GM19099 (cell line): ENCODE measurements around the gene PDZD2.

Experiments used
- POLR2A ChIP-seq: IDR thresholded peaks from 3 replicates; pipeline ENCODE4 v1.6.1; 2011; ENCODE audit warnings: low read depth; ENCODE audit not compliant: insufficient read length; ENCODE audit errors: extremely low read depth

PDZD2 gene

GRCh38 chr5:31638748-31639418 lies at the start of gene PDZD2:
Gene PDZD2 (plus strand): TSS chr5:31639131.
- no peak for TF ChIP-seq POLR2A

DNA sequence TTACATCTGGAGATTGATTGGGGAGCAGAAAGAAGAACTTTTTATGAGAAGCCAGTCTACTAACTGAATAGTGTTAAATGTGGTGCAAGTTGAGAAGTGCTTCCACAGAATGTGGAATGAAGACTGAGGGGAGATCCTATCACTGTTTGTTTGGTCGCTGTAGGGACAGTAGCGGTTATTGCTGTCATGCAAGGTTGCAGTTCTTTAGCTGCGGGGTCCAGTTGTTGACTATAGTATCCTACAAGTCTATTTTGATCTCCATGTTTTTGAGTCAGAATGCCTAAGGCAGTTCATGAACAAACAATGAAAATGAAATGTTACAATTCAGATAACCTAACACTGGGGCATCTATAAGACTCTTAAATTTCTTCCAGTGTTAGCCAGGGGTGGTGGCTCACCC lies 45.3 kb upstream of the PDZD2 start:
- TF ChIP-seq POLR2A, result no peak

DNA sequence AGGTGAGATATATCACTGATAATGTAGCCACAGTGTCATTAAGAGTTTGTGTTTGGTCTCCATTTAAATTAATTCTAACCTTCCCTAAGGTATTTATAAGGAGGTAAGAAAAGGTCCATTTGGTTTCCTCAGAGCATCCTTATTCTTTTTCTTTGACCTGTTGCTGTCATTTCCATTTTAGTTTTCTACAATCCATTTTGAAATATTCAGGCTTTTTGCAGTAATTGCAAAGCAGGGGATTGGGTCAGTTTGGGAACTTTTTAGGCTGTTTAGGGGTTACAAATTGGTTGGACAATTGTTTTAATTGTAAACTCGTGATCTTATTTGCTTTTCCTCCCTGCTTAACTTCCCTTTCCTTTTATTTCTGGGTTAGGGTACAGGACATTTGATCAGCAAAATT lies 42.6 kb upstream of the PDZD2 start:
- TF ChIP-seq POLR2A, result no peak

- TF ChIP-seq POLR2A, result no peak
These were observed 40.0 kb upstream of the PDZD2 start for GRCh38 chr5:31598640-31599611.

DNA sequence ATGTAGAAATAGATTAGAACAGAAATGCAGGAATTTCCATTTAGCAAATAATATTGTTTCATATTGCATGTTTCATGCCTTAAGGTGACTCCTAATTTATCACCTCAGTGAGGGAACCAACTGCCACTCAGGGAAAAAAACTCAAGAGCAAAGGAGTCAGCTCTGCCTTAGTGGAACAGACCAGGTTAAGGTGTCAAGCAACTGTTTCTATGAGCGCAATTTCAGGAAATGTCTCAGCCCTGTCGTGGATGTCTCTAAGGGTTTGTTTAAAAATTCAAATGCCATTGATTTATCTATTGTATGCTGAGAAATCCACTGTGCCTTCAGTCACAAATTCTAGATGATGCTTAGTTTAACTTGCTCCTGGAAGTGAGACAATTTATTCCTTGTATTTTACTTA lies 34.7 kb upstream of the PDZD2 start:
- TF ChIP-seq POLR2A, result no peak

GRCh38 chr5:31604644-31605043 lies 34.3 kb upstream of the PDZD2 start:
- no peak for TF ChIP-seq POLR2A

- no peak for TF ChIP-seq POLR2A
These were observed 33.0 kb upstream of the PDZD2 start for GRCh38 chr5:31605920-31606319.

- no peak for TF ChIP-seq POLR2A
These were observed 31.4 kb upstream of the PDZD2 start for GRCh38 chr5:31607546-31607945.

- TF ChIP-seq POLR2A, result no peak
These were observed 27.9 kb upstream of the PDZD2 start for GRCh38 chr5:31611002-31611401.

DNA sequence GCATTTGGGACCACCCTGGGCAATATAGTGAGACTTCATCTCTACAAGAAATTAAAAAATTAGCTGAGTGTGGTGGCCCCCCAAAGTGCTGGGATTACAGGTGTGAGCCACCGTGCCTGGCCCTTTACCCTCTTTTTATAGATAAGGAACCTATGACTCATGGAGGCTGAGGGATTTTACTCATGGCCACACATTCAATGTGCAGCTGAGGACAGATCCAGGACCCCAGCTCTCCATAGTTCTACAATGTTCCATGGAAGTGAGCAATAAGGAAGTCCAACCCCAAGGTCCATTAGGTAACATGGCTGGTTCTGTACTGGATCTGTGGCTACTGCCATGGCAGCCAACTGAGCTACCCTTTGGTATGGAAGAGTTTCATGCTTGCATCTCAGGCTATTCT lies 25.3 kb upstream of the PDZD2 start:
- no peak for TF ChIP-seq POLR2A

DNA sequence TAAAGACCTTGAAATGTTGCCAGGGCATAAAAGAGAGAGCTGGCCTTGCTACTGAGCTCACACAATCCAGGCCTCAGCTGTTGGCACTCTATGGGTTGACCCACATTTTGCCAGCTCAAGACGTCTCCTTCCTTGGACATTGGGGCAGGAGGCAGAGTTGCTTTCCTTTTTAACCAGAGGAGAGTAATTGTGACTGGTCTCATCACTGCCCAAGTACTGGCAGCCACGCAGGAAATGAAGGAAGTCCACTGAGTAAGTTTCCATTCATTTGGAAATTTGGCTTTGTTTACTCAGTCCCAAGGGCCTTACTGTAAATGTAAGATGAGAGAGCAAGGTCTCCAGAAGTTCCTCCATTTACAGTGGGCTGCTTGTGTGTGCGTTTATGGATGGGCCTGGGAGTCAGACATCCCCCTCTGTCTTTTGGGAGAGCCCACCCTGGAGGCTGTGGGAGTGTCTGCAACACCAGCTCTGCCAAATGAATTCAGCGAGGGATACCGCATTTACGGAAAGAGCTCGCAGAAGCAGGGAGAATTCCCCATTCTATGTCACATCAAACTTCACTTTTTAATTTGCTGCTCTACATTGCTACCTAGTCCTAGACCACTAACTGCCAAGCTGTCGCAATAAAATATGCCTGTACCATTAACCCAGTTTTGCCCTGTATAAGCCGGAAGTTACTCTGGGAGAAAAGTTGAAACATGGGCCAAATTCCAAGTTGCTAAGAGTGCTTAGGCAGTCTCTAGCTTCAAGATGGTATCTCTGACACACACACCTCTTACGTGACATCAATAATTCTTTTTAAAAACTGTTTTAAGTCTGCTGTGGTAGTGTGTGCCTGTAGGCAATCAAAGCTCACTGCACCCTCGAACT lies 24.5 kb upstream of the PDZD2 start:
- no peak for TF ChIP-seq POLR2A

GRCh38 chr5:31617867-31618266 lies 21.1 kb upstream of the PDZD2 start:
- TF ChIP-seq POLR2A, result no peak

DNA sequence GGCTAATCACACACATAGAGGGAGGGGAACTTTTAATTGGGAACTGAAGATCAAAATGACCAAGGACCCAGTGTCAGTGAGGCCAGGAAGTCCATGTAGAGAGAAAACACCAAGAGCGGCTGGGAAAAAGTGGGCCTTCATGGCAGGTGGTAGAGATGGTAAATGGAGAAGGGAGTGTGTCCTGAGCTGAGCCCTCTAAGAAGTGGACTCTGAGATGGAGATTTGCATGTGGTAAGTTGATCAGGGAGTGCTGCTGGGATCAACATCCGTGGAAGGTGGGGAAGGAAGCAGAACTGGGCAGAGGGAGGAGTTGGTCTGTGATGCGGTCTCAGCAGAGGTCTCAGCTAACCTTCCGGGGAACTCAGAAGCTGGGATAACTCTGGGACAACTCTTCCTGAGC lies 18.9 kb upstream of the PDZD2 start:
- no peak for TF ChIP-seq POLR2A

DNA sequence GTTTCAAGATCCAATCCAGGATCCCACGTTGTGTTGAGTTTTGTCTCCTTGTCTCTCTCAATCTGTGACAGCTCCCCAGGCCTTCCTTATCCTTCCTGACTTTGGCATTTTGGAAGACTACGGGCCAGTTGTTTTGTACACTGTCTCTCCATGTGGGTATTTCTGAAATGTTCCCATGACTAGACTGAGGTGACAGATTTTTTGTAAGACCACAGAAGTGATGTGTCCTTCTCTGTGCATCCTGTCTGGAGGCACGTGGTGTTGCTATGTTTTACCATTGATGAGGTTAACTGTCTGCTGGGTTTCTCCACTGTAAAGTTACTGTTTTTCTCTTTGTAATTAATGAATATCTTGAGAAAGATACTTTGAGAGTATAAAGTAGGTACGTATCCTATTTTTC lies 15.7 kb upstream of the PDZD2 start:
- no peak for TF ChIP-seq POLR2A

- TF ChIP-seq POLR2A, result no peak
These were observed 13.5 kb upstream of the PDZD2 start for GRCh38 chr5:31625394-31625793.
